LoVo (cell line): ENCODE data around the gene TYSND1.
A peak's percentile ranks its signal among the peaks of the same experiment; 100 is the strongest.
"Not testable (repeated sequence)": the region's sequence is repeated elsewhere in the genome, so short reads cannot be mapped to it uniquely, and the experiment has no call there.

Source experiments
- DNase-seq: peaks from one replicate; pipeline ENCODE4 v3.0.0-alpha.2; 2016; ENCODE audit warnings: low spot score

Gene TYSND1, protein sequence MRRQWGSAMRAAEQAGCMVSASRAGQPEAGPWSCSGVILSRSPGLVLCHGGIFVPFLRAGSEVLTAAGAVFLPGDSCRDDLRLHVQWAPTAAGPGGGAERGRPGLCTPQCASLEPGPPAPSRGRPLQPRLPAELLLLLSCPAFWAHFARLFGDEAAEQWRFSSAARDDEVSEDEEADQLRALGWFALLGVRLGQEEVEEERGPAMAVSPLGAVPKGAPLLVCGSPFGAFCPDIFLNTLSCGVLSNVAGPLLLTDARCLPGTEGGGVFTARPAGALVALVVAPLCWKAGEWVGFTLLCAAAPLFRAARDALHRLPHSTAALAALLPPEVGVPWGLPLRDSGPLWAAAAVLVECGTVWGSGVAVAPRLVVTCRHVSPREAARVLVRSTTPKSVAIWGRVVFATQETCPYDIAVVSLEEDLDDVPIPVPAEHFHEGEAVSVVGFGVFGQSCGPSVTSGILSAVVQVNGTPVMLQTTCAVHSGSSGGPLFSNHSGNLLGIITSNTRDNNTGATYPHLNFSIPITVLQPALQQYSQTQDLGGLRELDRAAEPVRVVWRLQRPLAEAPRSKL

GRCh38 chr10:70146489-70147258, at the start of gene TYSND1:
TYSND1 (minus strand) TSS chr10:70146700; CDS start chr10:70146586, 114 bp downstream.
- peak; percentile 98 for DNase-seq

DNA sequence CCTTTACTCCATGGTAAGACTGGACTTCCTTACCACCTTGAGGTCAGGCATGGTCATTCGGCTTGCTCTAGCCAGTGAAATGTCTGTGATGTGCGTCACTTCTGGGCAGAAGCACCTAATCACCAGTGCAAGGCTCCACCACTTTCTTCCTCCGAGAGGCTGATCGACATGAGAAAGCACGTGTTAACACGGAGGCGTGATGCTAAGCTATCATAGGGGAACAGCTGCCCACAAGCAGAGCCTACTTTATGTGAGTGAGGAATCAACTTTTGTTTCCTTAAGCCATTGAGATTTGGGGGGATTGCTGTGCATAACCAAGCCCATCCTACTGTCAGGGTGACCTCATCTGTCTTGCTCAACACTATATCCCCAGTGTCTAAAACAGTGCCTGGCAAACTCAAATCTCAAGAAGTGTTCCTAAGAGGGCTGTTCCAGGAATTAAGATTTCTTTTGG, 46.9 kb upstream of the TYSND1 start:
- DNase-seq, result no peak

- no peak for DNase-seq
These were observed 45.9 kb upstream of the TYSND1 start for GRCh38 chr10:70192326-70192968.

- no peak for DNase-seq
These were observed 45.4 kb upstream of the TYSND1 start for GRCh38 chr10:70191972-70192305.

- no peak for DNase-seq
These were observed 44.9 kb upstream of the TYSND1 start for GRCh38 chr10:70191161-70191971.

GRCh38 chr10:70190581-70190980, 44.1 kb upstream of the TYSND1 start:
- DNase-seq, result no peak

DNA sequence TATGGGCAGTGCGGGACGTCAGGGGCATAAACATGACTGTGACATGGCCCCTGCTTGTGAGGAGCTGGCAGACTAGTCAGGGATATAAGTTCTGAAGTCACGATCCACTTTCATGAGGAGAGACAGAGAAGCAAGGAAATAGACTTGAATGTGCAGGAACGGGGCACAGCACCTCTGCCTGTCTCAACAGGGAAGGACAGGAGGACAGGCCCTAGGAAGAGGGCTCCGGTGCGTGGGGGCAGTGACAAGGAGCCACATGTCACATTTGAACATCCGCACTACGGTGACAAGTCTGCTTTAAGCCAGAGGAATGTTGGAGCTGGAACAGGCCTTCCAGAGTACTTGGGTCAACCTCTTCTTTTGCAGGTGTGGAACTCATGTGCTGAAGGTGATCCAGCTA, 43.6 kb upstream of the TYSND1 start:
- DNase-seq, result no peak

DNA sequence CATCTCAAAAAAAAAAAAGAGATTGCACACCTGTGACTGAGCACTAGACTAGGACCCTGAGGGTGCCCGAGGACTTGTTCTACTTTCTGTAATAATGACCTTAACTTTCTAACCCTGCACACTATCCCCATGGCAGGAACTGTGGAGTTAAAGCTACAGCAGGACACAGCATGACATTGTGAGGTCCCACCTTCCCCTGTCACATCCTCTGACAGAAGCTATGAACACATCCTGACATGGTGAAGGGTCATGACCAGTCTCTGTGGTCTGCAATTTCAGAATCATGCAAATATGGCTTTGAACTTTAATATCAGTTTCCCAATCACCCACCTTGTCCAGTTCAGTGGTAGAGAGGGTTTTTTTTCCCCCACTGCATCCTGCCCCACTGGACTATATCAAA, 42.3 kb upstream of the TYSND1 start:
- no peak for DNase-seq

- DNase-seq, result no peak
These were observed 40.1 kb upstream of the TYSND1 start for GRCh38 chr10:70186571-70186970.

- DNase-seq, result no peak
These were observed 39.6 kb upstream of the TYSND1 start for GRCh38 chr10:70186090-70186489.

GRCh38 chr10:70183304-70183703, 36.8 kb upstream of the TYSND1 start:
- DNase-seq, result no peak

GRCh38 chr10:70179209-70179608, 32.7 kb upstream of the TYSND1 start:
- DNase-seq, result not testable (repeated sequence)

- DNase-seq, result no peak
These were observed 31.7 kb upstream of the TYSND1 start for GRCh38 chr10:70178139-70178725.

DNA sequence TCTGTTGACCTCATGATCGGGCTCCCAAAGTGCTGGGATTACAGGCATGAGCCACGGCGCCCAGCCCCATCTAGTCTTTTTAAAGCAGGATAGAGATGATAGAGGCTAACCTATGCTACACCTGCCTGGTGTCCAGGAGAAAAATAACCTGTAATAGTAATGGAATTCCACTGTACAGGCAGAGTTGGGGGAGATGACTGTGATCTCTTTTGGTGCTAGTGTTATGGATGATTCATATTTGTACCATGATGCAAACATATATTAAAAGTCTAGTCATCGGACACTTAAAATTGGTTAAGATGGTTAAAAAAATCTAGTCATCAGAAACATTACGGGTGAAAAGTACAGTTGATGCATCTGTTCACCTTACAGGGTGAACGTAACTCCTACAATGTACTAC, 29.9 kb upstream of the TYSND1 start:
- no peak for DNase-seq

GRCh38 chr10:70175516-70175915, 29.0 kb upstream of the TYSND1 start:
- DNase-seq, result no peak

GRCh38 chr10:70174058-70174741, 27.7 kb upstream of the TYSND1 start:
- no peak for DNase-seq

DNA sequence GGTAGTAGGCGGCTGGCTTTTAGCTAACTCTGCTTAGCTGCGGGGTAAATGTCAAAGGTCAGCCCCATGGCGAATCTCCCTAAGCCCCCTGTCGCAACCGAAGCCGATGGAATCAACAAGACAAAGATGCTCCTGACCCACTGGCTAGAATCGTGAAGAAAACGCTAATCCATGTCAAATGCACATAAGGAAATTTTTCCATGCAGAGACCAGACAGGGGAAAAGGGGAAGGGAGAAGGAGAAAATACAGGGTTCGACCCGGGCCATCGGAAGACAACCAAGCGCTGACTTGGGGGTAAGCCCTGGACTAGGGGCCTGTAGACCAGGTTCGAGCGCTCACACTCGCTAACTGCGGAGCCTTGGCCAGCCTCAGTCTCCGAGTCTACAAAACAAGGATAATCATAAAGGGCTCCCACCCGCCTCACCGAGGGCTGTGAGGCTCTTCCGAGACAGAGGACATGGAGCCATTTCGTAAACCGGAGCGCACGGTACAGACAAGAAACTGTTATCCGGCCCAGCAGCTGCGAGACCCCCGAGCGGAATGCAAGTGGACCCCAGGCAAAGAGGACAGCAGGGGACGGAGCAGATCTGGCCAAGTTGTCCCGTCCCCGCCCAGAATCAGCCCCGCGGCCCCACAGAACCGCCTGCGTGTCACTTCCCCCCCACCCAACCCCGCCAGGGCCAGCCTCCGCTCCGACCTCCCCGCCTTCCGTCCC, 23.3 kb upstream of the TYSND1 start:
- DNase-seq, result peak; percentile 11

- no peak for DNase-seq
These were observed 22.5 kb upstream of the TYSND1 start for GRCh38 chr10:70169011-70169410.

DNA sequence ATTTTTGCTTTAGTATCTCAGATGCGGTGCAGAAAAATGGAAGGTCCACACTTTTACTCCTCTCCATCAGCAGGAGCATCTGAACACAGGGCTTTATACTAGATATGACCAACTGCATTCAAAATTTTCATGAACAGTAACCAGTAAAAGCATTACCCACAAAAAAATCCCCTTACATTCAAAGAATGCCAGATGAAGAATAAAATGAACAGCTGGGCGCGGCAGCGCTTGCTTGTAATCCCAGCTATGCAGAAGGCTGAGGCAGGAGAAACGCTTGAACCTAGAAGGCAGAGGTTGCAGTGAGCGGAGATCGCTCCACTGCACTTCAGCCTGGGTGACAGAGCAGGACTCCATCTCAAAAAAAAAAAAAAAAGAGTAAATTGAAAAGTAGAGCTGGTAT, 20.7 kb upstream of the TYSND1 start:
- DNase-seq, result no peak

- no peak for DNase-seq
These were observed 19.9 kb upstream of the TYSND1 start for GRCh38 chr10:70166394-70166793.
